DMS79 treated with DMSO at 0.1 percent for 48 hours (cell line): Measurements from ENCODE around the gene BDH1.

Experiments used
- DNase-seq: peaks from one replicate; lab custom pipeline; 2025; lab: John Stamatoyannopoulos, UW

The BDH1 gene

DNA sequence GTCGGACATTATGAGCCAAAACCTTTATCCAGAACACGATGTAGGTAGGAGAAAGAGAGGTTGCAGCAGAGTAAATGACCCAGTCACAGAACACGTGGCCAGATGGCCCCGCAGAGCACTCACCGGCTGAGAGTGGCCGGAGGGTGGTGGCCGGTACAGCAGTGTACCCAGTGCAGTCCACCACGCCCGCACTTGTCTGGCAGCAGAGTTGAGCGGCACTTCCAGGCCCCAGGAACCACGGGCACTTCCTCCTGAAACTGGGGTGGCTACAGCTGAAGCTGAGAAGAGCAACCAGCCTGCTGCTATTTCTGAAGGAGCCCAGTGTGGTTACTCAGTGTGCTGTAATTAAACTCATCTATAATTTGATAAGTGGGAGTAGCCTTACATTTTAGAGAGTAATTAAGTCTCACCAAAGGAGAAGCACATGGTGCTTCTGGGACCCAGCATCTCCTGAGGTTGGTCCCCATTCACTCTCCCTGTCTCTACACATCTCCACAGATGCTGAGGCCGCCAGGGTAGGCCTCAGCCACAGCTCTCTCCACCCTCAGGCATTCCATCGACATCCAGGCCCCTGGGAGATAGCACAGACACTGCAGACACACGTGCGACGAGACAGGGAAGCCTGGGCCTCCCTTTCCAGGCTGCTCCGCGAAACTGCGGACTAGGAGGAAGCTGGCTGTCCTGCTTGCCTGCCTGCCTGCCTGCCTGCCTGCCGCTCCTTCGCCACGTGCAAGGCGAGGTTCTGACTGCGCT, 49.8 kb downstream of the BDH1 start:
- no peak for DNase-seq

DNA sequence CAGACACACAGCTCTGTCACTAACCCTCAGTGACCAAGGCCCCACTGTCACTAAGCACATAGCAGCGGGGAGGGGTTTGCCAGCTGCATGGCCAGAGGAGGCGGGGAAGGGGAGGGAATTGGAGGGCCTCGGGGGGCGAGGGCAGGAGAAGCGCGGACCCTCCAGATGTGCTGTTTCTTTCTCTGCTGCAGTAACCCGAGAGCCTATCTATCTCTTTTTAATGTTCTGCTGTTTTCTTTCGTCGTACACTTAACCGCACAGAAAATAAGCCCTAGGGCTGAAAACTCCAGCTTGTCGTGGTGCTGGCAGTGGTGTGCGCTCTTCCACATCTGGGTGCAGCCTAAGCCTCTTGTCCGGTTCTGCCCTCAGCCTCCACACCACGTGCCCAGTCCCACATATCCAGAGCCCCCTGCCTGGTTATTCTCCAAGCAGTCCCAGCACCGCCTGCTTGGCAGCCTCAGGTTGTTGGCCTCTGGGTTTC, 51.1 kb downstream of the BDH1 start:
- DNase-seq: no peak

DNA sequence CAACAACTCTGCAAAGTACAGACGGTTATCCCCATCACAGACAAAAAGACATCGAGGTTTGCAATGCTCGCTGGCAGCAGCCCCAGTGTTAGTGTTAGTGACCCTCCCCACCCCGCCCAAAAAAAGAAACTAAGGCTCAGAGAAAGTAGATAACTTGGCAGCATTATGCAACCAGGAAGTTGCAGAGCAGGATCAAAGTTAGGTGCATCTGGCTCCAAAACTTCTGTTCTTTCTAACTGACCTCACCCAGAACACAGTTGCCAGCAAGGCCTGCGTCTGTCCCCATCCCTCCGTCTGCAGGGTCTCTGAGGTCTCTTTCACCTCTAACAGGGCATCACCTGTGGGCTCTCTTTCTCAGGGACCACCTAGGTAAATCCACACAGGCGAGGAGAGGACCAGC, 51.5 kb downstream of the BDH1 start:
- no peak for DNase-seq

DNA sequence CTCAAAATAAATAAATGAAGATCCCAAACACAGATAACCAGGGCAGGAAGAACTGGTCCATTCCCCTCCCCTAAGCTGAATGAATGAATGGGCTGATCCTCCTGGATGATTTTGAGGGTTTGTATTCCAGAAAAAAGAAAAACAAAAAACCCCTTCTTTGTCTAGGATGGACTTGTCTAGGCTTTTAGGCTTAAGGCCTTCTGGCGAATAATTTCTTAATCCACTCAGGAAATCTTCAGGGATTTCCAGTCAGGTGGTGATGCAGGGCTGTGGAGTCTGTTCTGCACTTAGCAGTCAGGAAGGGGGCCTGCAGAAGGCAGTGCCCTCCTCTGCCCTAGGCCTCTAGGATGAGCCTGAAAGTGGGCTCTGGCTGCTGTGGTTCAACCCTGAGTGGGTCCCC, 52.1 kb downstream of the BDH1 start:
- DNase-seq: no peak

DNA sequence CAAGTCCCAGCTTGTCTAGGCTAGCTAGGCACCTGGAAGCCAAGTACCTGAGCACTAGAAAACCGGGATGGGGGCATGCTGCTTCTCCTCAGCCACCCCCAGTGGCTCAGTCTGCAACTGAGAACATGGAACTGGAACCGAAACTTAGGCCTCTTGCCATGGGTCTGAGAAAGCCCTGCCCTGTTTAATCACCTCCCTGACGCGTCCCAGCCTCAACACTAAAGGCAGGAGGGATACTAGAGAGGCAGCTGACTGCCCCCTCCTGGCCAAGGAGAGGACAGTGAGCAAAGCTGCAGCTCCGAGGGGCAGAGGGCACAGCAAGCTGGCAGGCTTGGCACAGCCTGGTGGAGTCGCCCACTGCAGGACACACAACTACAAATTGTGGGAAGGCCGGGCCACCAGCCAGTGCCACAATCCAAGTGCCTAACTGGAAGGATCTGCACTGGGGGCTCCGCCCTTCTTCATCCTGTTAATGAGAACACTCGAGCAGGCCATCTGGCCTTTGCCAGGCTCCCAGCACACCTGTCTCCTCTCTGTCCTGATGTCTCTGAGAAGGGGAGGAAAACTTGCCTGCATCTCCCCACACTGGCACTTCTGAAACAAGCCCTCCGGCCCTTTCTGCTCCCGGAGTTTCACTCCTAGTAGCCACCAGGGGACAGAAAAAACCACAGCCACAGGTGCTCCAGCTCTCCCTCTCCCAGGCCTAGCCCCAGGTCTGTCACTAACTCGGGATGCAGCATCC, 53.7 kb downstream of the BDH1 start:
- DNase-seq: peak; percentile 96

DNA sequence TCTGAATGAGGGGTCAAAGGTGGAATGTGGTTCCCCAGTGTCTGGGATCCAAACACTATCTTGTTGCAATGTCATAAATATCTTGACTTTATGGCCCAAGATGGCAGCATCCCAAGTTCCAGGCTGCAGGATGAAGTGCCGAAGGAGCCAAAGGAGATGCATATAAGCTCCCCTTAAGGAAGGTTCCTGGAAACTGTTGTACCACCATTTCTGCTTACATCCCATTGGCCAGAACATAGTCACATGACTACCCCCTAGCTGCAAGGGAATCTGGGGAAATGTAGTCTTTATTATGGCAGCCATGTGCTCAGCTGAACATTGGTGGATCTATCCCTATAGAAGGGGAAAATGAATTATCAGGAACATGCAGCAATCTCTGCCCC, 54.3 kb downstream of the BDH1 start:
- DNase-seq: no peak

DNA sequence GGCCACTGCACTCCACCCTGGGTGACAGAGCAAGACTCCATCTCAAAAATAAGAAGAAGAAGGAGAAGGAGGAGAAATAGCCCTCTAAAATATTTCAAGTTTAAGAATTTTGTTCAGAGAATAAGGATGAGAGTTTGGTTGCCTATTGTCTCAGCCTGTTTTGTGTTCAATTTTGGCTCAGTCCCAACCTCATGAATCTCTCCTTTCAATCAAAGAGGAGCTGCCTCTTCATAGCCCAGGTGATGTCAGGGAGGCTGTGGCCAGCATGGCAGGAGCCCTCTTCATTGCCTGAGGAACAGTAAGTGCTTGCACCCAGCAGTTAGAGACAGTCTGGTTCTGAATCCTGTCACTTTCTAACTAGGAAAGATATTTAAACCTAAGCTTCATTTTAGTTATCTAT, 55.0 kb downstream of the BDH1 start:
- DNase-seq: no peak

DNA sequence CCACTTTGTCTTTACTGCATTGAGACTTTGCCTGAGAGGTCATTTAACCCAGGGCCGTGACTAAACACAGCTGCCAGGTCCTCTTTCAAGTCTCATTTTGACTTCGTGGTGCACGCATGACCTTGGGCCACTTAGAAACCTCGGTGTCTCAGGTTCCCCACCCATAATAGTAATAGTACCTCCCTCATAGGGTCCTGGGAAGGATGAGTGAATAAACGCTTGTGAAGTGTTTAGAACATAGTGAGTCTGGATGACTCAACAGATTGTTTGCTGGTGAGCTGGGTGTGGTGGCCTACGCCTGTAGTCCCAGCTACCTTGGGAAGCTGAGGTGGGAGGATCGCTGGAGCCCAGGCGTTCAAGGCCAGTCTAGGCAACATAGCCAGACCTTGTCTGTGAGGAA, 56.3 kb downstream of the BDH1 start:
- DNase-seq: no peak

DNA sequence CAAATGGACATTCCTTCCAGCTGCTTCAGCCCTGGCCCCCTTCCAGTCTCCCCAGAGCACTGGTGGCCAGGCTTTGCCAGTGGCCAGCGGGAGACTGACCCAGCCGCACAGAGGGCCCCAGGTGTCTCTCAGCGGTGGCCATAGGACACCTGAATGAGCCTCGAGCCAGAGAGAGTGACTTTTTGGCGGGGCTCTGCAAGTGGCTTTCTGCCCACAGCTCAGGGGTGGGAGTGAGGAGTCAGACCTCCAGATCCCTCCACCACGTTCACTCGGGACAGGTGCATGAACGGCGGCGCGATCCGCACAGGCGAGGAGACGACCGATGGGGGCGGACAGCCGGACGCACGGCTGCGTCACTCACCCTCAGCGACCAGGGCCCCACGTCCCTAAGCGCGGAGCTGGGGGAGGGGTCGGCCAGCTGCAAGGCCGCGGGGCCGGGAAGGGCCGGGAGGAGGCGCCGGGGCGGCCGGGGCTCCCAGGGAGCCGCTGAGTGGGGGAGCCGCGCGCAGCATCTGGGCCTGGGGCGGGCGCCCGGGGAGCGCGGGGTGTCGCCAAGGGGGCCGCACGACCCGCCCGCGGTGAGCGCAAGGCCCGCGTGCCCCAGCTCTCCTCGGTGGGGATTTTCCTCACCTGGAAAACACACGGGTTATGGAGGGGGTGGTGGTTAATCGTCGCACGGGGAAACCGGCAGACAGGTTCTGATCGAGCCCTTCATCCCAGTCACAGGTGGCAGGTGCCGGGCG, 57.1 kb downstream of the BDH1 start:
- no peak for DNase-seq

DNA sequence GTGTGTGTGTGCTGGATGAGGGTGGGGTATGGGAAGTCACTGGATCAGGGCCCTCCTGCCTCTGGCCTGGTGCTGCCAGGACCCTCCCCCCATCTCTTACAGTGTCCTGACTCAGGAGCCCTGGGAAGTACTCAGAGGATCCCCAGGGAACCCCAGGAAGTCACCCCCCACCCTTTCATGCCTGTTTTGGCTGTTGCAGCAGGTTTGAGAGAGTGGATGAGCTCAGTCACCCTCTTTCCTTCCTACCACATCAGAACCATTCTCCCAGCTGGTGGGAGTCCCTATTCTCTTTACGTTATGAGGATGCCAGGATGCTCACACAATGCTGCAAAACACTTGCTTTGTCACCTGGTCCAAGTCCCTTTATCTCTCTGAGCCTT, 59.0 kb downstream of the BDH1 start:
- no peak for DNase-seq

DNA sequence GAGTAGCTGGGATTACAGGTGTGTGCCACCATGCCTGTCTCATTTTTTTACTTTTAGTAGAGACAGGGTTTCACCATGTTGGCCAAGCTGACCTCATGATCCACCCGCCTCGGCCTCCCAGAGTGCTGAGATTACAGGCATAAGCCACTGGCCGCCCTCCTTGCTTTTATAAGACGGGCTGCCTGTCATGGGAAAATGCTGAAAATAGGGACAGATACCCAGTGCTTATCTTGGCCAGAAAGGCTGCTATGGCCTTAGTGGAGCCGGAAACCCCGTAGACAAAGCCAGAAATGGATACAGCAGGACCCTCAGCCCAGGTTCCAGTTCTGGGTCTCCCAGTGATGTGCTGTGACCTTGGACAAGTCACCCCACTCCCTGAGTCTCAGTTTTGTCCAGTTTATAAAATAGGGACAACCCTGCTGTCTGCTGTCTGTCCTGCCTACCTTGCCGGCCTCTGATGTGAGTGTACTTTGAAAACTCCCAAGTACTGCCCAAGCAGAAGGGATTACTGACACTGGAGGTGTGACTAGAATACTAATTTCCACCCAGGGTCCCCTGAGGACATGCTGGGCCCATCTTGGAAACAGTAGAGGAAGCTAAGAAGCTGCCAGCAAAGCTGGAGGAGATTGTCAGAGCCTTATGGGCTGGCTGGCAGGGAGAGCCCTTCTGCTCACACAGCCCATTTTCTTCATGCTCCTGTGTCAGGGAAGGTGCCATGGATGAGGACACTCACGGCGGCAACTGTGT, 59.6 kb downstream of the BDH1 start:
- DNase-seq: no peak

DNA sequence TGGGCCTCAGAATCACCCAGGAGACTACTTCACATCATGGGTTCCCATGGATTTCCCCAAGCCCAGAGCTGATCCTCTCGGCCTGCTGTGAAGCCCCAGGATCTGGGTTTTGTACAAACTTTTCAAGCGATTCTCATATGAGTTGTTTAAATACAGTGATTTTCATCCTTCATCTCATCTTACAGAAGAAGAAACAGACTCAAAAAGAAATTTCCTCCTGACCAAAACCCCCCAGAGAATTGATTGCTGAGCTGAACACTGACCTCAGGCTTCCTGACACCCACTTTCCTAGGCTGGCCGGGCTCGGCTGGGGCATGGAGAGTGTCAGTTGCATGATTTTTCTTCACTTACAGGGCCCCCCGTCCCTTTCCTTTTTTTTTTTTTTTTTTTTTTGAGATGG, 60.3 kb downstream of the BDH1 start:
- DNase-seq: no peak

DNA sequence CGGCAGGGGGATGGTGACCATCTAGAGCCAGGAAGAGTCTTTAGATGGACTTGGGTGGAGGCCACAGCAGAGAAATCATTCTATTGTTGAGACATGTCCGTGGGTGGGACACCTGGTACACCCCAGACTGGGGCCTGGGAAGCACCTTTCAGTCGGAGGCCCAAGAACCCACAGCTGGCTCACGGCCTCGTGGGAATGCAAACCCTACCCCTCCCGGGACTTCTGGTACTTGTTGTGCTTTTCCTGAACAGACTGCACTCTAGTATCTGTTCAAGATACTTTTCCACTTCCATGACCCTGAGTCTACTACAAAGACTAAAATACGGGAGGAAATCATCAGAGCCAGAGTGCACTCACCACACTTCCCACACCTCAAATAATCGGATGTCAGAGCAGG, 60.7 kb downstream of the BDH1 start:
- no peak for DNase-seq

DNA sequence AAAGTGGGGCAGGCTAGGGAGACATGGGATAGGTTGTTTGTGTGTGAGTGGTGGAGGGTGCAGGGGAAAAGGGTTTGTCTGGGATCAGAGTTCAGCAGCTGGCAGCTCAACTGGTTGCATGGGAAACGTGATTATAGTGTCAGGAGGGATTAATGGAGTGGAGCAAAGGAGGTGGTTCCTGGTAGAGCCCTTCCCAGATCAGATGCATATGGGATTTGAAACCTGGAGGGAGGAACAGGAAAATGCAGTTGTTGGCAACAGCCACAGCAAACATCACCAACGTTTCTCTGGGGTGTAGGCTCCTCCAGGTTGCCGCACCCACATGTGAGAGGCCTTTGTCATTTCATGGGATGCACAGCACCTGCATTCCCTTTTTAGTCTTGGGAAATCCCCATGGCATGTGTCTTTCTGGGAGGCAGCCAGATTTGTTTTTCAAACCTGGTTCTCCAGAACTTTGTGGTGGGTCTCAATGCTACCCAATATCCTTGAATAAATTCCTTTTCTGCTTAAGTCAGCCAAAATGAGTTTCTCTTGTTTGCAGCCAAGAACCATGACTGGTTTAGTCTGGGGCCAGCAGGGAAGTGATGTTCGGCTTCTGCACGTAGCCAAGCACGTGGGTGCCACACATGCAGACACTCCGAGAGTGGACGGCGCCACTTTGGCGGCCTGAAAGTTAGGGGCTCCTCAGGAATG, 61.3 kb downstream of the BDH1 start:
- DNase-seq: peak; percentile 59

DNA sequence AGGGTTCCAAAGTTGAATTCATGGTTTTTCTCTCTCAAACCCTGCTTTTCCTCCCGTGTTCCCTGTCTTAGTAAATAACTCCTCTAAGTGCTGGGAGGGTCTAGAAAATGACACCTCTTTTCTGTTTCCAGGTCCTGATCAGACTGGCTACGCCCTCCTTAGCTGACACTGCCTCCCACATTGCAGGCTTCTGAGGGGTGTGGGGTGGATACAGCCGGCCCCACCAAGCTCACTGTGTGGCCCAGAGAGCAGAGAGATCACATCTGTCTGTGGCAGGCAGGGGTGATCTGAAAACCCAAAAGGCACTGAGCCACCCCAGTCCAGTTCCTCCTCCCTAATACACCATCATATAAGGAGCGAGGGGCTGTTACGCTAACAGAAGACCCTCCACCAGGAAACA, 62.7 kb downstream of the BDH1 start:
- DNase-seq: no peak

DNA sequence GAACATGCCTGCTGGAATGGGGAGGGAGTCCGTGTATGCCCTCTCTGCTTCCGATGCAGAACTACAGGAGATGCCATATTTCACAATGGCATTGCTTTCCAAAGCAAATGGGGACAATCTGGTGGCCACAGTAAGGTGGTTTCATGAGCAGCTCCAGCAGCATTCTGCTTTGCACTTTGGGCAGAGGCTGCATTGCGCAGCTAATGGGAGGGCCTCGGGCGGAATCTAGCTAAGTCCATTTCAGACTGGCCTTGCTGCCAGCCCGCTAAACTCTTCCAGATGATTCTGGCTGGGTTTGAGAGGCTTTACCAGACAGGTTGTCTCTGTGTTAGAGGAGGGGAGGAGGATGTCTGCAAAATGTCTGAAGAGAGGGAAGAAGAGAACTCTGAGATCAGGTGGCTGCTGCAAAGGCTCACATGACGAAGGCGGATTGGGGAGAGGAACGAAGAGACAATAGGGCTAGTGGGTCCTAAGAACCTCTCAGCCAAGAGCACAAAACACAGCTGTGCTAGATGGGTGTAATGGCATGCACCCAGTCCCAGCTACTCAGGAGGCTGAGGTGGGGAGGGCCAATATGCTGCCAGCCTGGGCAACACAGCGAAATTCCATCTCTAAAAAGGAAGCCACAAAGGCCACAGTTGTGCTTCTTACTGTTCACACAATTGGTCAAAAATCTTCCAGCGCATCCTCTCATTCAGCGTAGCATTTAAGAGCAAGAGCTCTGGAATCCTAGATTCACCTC, 63.7 kb downstream of the BDH1 start:
- no peak for DNase-seq

DNA sequence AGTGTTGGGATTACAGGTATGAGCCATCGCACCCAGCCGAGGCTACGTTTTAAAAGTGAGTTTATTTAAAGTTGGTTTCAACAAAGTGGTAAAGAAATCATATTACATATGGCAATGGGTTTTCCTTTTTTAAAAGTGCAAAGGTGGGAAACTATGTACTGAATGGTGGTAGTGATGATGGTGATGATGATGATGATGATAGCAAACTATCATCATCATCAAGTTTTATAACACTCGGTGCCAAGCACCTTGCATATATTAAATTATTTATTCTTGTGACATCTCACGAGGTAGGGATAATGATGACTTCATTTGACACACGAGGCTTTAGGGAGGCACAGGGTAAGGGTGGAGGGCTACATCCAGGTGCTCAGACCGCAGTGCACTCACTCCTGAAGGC, 64.3 kb downstream of the BDH1 start:
- no peak for DNase-seq

DNA sequence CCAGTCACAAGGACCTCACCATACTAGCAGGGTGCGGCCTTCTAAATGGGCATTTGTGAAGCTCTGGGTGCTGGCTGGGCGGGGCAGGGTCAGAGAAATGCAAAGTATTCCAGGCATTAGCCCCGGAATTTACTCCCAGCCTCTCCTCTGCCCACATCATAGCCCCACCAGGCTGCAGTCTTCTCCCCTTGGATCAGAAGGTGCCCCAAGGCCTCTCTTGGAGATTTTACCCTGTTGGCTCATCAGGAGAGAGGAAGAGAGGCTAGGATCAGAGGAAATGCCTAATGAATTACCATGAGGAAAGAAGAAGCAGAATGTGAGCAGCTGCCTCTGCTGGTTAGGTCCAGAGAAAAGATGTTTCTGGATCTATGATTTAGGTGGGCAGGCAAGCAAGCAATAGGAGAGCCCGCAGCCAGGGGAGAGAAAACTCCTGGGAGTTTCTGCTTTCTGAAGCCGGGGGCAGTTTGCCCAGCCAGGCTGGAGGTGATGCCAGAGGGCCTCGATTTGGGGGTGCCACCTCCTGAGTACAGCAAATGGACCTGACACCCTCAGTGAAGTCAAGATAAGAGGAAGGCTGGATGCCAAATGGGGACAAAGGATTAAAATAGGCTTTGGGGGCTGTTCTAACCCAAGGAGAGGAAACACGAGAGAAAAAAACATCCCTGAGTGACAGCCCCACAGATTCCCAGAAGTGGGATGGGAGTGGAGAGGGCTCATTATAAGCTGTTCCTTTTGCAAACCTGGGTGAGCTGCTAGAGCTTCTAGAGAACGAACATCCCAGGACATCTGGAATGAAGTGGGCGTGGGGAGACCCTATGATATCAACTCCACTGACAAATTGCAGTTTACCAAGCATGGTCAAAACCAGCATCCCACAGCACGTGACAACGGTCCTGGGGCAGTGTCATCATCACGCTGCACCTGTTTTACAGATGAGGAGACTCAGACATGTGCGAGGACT, 65.4 kb downstream of the BDH1 start:
- peak; percentile 47 for DNase-seq

DNA sequence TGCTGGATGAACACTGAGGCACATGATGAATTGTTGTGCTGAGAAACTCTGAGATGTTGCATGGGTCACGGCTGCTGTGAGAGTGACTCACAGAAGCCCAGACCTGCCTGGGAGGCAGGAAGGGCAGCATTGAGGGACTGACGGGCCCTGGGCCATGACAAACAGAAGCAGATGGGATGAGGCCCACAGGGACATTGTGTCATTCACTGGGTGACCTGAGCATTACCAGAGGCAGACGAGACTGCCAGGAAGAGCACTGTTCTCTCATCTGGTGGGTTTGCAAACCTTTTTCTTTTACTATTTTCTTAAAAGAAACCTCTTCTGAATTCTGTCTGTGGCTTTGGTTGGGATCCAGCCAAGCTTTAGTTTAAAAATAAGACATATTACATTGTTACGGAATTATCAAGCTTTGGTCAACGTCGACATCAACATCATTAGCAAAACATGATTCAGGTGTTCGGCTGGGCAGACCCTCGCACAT, 67.8 kb downstream of the BDH1 start:
- DNase-seq: peak; percentile 24

DNA sequence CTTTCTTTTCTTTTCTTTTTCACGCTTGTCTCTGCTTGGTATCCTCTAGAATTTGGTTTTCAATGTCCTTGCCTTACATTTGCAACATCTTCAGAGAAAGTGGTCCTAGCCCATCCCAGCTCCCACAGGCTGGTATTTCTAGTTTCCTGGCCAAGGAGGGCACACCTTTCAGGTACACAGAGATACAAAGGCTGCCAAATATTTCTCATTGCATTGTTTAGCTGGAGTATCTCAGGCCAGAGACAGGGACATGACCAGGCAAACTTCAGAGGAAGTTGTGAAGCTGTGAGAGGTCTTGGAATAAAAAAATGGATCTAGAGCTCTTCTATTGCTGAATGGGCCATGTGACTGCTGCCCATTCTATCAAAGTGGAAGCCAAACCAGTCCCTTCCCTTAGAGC, 68.9 kb downstream of the BDH1 start:
- no peak for DNase-seq
